IPS-18c (cell line): Measurements from ENCODE around the gene WFDC12.

Experiments used
- H3K4me3 ChIP-seq: 2 replicates; pipeline ENCODE4 v1.7.0; 2013; ENCODE audit warnings: low read depth, mild to moderate bottlenecking, low read length, moderate library complexity; ENCODE audit not compliant: insufficient read depth
- H3K9me3 ChIP-seq: one replicate; pipeline ENCODE4 v1.6.1; 2013; ENCODE audit warnings: mild to moderate bottlenecking, low read length, moderate library complexity; ENCODE audit not compliant: control insufficient read depth, insufficient read depth

WFDC12 gene

GRCh38 chr20:45098103-45098773 is 26.0 kb downstream of the WFDC12 start:
- Histone ChIP-seq H3K4me3 (no peak overlapping the region), H3K9me3 (peaks cover 4% of the 10 kb centered on the region)

GRCh38 chr20:45097485-45098102 is 26.7 kb downstream of the WFDC12 start:
- Histone ChIP-seq H3K9me3 (peaks cover 4% of the 10 kb centered on the region), H3K4me3 (no peak overlapping the region)

GRCh38 chr20:45096781-45097180 is 27.5 kb downstream of the WFDC12 start:
- H3K4me3 ChIP-seq, result no peak overlapping the region

GRCh38 chr20:45095805-45096238 is 28.4 kb downstream of the WFDC12 start:
- H3K9me3 ChIP-seq, result peaks cover 4% of the 10 kb centered on the region
- H3K4me3 ChIP-seq, result no peak overlapping the region

More at GRCh38 chr20:45096781-45097180, 27.5 kb downstream of the WFDC12 start:
- H3K9me3 ChIP-seq, result peaks cover 4% of the 10 kb centered on the region

GRCh38 chr20:45094864-45095574 is 29.2 kb downstream of the WFDC12 start:
- peaks cover 4% of the 10 kb centered on the region for H3K9me3 ChIP-seq
- H3K4me3 ChIP-seq, result no peak overlapping the region

GRCh38 chr20:45094201-45094600 is 30.1 kb downstream of the WFDC12 start:
- peaks cover 4% of the 10 kb centered on the region for H3K9me3 ChIP-seq
- H3K4me3 ChIP-seq, result no peak overlapping the region

GRCh38 chr20:45092898-45093297 is 31.4 kb downstream of the WFDC12 start:
- Histone ChIP-seq H3K9me3 (no peaks in the 10 kb centered on the region), H3K4me3 (no peak overlapping the region)

- H3K4me3 ChIP-seq, result no peak overlapping the region
Observed at GRCh38 chr20:45091366-45091765, 32.9 kb downstream of the WFDC12 start.

GRCh38 chr20:45090481-45090880 is 33.8 kb downstream of the WFDC12 start:
- no peak overlapping the region for H3K4me3 ChIP-seq
- H3K9me3 ChIP-seq, result no peaks in the 10 kb centered on the region

More at GRCh38 chr20:45091366-45091765, 32.9 kb downstream of the WFDC12 start:
- H3K9me3 ChIP-seq, result no peaks in the 10 kb centered on the region

- H3K9me3 ChIP-seq, result no peaks in the 10 kb centered on the region
- H3K4me3 ChIP-seq, result no peak overlapping the region
Observed at GRCh38 chr20:45088247-45088646, 36.0 kb downstream of the WFDC12 start.

GRCh38 chr20:45087814-45088213 is 36.5 kb downstream of the WFDC12 start:
- H3K4me3 ChIP-seq, result no peak overlapping the region
- no peaks in the 10 kb centered on the region for H3K9me3 ChIP-seq

- Histone ChIP-seq H3K9me3 (no peaks in the 10 kb centered on the region), H3K4me3 (no peak overlapping the region)
Observed at GRCh38 chr20:45087097-45087790, 37.0 kb downstream of the WFDC12 start.

GRCh38 chr20:45085867-45086266 is 38.4 kb downstream of the WFDC12 start:
- no peak overlapping the region for H3K4me3 ChIP-seq
- no peaks in the 10 kb centered on the region for H3K9me3 ChIP-seq

- Histone ChIP-seq H3K9me3 (no peaks in the 10 kb centered on the region), H3K4me3 (no peak overlapping the region)
Observed at GRCh38 chr20:45085289-45085688, 39.0 kb downstream of the WFDC12 start.

GRCh38 chr20:45083127-45083526 is 41.1 kb downstream of the WFDC12 start:
- Histone ChIP-seq H3K4me3 (no peak overlapping the region), H3K9me3 (peaks cover 3% of the 10 kb centered on the region)

GRCh38 chr20:45082468-45082867 is 41.8 kb downstream of the WFDC12 start:
- no peak overlapping the region for H3K4me3 ChIP-seq
- peaks cover 3% of the 10 kb centered on the region for H3K9me3 ChIP-seq

GRCh38 chr20:45080867-45081624 is 43.2 kb downstream of the WFDC12 start:
- no peak overlapping the region for H3K4me3 ChIP-seq
- H3K9me3 ChIP-seq, result peaks cover 3% of the 10 kb centered on the region
